ENCODE measurements around the gene RGL1. TPM values are rescaled to one million over a fixed set of nuclear protein-coding genes. Genes with fewer than 3 reads are reported as not detected.
A peak's percentile ranks its signal among the peaks of the same experiment; 100 is the strongest.

Gene RGL1
- total and polyA plus RNA-seq, 2 donors (not counting 1 experiment from before 2014, with no cell fraction given), result 16.2 to 21.4 TPM

- TF ChIP-seq CTCF (conservative IDR thresholded peaks at IDR 0.05 in 1 of 2, IDR thresholded peaks at IDR 0.05 in 1 of 2; ENCODE audit: low read depth in 1 of 2, low read length in 2 of 2), result no peak
- TF ChIP-seq EZH2 (IDR thresholded peaks at IDR 0.05; ENCODE audit: low read length, missing control alignments), result no peak
- Histone ChIP-seq H3K4me1 (ENCODE audit: control insufficient read depth, extremely low read depth, insufficient read depth, low read length) (peaks cover 7% of the 10 kb centered on the region), H3K79me2 (ENCODE audit: control insufficient read depth, insufficient read depth, low read length) (no peaks in the 10 kb centered on the region), H3K4me3 (replicated peaks in 1 of 4; ENCODE audit: control extremely low read depth in 1 of 4, insufficient read depth in 1 of 4, low read depth in 3 of 4, low read length in 4 of 4) (no peak overlapping the region), H3K27me3 (ENCODE audit: control insufficient read depth, insufficient read depth, low read length) (no peaks in the 10 kb centered on the region), H3K36me3 (ENCODE audit: control insufficient read depth, insufficient read depth, low read length) (no peaks in the 10 kb centered on the region), H2AFZ (ENCODE audit: low read length) (no peak overlapping the region), H3K9me3 (ENCODE audit: control insufficient read depth, insufficient read depth, low read depth, low read length) (no peaks in the 10 kb centered on the region), H4K20me1 (ENCODE audit: control insufficient read depth, extremely low read depth, insufficient read depth, low read length) (no peaks in the 10 kb centered on the region), H3K4me2 (ENCODE audit: extremely low read depth, insufficient read depth, low read length) (no peak overlapping the region), H3K9ac (ENCODE audit: insufficient read depth, low read length) (no peak overlapping the region), H3K27ac (ENCODE audit: insufficient read depth, low read length) (no peak overlapping the region)
- DNase-seq (ENCODE audit: low read depth in 2 of 2), result no peak
These were observed 81.9 kb downstream of the RGL1 start for GRCh38 chr1:183886853-183887252.

- H3K79me2 ChIP-seq (ENCODE audit: control insufficient read depth, insufficient read depth, low read length), result no peaks in the 10 kb centered on the region
- H3K27me3 ChIP-seq (ENCODE audit: control insufficient read depth, insufficient read depth, low read length), result no peaks in the 10 kb centered on the region
- H3K4me2 ChIP-seq (ENCODE audit: extremely low read depth, insufficient read depth, low read length), result no peak overlapping the region
- H3K36me3 ChIP-seq (ENCODE audit: control insufficient read depth, insufficient read depth, low read length), result no peaks in the 10 kb centered on the region
- DNase-seq (ENCODE audit: low read depth in 2 of 2), result peak in 1 of 2 donors; percentile 86
- TF ChIP-seq EZH2 (IDR thresholded peaks at IDR 0.05; ENCODE audit: low read length, missing control alignments) (no peak), CTCF (conservative IDR thresholded peaks at IDR 0.05 in 1 of 2, IDR thresholded peaks at IDR 0.05 in 1 of 2; ENCODE audit: low read depth in 1 of 2, low read length in 2 of 2) (no peak)
- no peak overlapping the region for H3K27ac ChIP-seq (ENCODE audit: insufficient read depth, low read length)
- peaks cover 4% of the 10 kb centered on the region for H3K4me1 ChIP-seq (ENCODE audit: control insufficient read depth, extremely low read depth, insufficient read depth, low read length)
- no peaks in the 10 kb centered on the region for H4K20me1 ChIP-seq (ENCODE audit: control insufficient read depth, extremely low read depth, insufficient read depth, low read length)
- no peaks in the 10 kb centered on the region for H3K9me3 ChIP-seq (ENCODE audit: control insufficient read depth, insufficient read depth, low read depth, low read length)
- no peak overlapping the region for H2AFZ ChIP-seq (ENCODE audit: low read length)
- H3K9ac ChIP-seq (ENCODE audit: insufficient read depth, low read length), result no peak overlapping the region
- no peak overlapping the region for H3K4me3 ChIP-seq (replicated peaks in 1 of 4; ENCODE audit: control extremely low read depth in 1 of 4, insufficient read depth in 1 of 4, low read depth in 3 of 4, low read length in 4 of 4)
These were observed 83.2 kb downstream of the RGL1 start for GRCh38 chr1:183887826-183888819.

GRCh38 chr1:183889095-183889494 lies 84.2 kb downstream of the RGL1 start:
- H4K20me1 ChIP-seq (ENCODE audit: control insufficient read depth, extremely low read depth, insufficient read depth, low read length), result no peaks in the 10 kb centered on the region
- no peak overlapping the region for H3K27ac ChIP-seq (ENCODE audit: insufficient read depth, low read length)
- no peak overlapping the region for H3K4me3 ChIP-seq (replicated peaks in 1 of 4; ENCODE audit: control extremely low read depth in 1 of 4, insufficient read depth in 1 of 4, low read depth in 3 of 4, low read length in 4 of 4)
- no peak overlapping the region for H3K9ac ChIP-seq (ENCODE audit: insufficient read depth, low read length)
- no peaks in the 10 kb centered on the region for H3K36me3 ChIP-seq (ENCODE audit: control insufficient read depth, insufficient read depth, low read length)
- no peaks in the 10 kb centered on the region for H3K9me3 ChIP-seq (ENCODE audit: control insufficient read depth, insufficient read depth, low read depth, low read length)
- no peak overlapping the region for H3K4me2 ChIP-seq (ENCODE audit: extremely low read depth, insufficient read depth, low read length)
- H3K27me3 ChIP-seq (ENCODE audit: control insufficient read depth, insufficient read depth, low read length), result no peaks in the 10 kb centered on the region
- DNase-seq (ENCODE audit: low read depth in 2 of 2), result no peak
- TF ChIP-seq CTCF (conservative IDR thresholded peaks at IDR 0.05 in 1 of 2, IDR thresholded peaks at IDR 0.05 in 1 of 2; ENCODE audit: low read depth in 1 of 2, low read length in 2 of 2) (no peak), EZH2 (IDR thresholded peaks at IDR 0.05; ENCODE audit: low read length, missing control alignments) (no peak)
- peaks cover 4% of the 10 kb centered on the region for H3K4me1 ChIP-seq (ENCODE audit: control insufficient read depth, extremely low read depth, insufficient read depth, low read length)
- no peak overlapping the region for H2AFZ ChIP-seq (ENCODE audit: low read length)
- H3K79me2 ChIP-seq (ENCODE audit: control insufficient read depth, insufficient read depth, low read length), result no peaks in the 10 kb centered on the region
